ENCODE measurements around the gene GOLT1A.

The GOLT1A gene

DNA sequence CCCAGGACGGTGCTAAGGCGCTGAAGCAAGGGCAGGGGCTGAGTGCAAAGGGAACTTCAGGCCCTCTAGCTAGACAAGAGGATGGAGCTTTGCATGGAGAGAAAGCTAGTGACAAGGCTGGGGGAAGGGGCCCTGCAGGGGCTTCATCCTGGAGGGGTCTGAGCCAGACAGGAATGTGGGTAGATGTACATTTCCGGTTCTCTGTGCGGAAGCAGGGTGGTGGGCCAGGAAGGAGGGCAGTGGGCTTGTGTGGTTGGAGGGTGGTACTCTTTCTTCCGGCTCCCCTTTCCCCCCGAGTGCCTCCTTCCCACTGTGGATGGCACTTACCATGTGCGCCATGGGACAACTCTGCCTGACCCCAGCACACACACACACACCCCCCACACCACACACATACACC lies 19.0 kb downstream of the GOLT1A start:
- peak in 2 of 3 donors; percentile 28 to 46 for DNase-seq
- no peak overlapping the region for H3K27ac ChIP-seq (ENCODE audit: insufficient read depth in 1 of 2, low read depth in 1 of 2, low read length in 2 of 2, poor library complexity in 1 of 2, severe bottlenecking in 2 of 2)
- H3K27me3 ChIP-seq (replicated peaks in 2 of 5; ENCODE audit: control insufficient read depth in 4 of 5, insufficient read depth in 5 of 5, low read length in 4 of 5): no peaks in the 10 kb centered on the region
- H3K4me1 ChIP-seq (ENCODE audit: control extremely low read depth in 1 of 4, control insufficient read depth in 4 of 4, insufficient read depth in 4 of 4, low read length in 3 of 4): peaks cover 5 to 35% (median 22%) of the 10 kb centered on the region in 4 experiments
- H3K4me3 ChIP-seq (ENCODE audit: control insufficient read depth in 1 of 7, extremely low read depth in 1 of 7, insufficient read depth in 4 of 7, low read depth in 2 of 7, low read length in 6 of 7): no peak overlapping the region
- 13% methylated on average over 2 of the region's 7 CpGs for WGBS (ENCODE audit: insufficient coverage)
- POLR2A ChIA-PET: interaction anchor here (0.7 kb wide), 1 partner anchor 33 kb away, joined by 5 read pairs; no protein-coding TSS in a partner anchor
- H3K36me3 ChIP-seq (ENCODE audit: control insufficient read depth in 4 of 4, insufficient read depth in 4 of 4, low read length in 3 of 4): no peaks in the 10 kb centered on the region
- CTCF ChIA-PET: interaction anchor here (0.8 to 11.4 kb wide), 6 partner anchors 12 to 168 kb away, joined by 3 to 180 read pairs (median 4); partner anchors contain the start of genes GOLT1A and REN
- H3K9me3 ChIP-seq (ENCODE audit: control extremely low read depth in 1 of 5, control insufficient read depth in 4 of 5, insufficient read depth in 2 of 5, low read depth in 1 of 5, low read length in 4 of 5): no peaks in the 10 kb centered on the region

DNA sequence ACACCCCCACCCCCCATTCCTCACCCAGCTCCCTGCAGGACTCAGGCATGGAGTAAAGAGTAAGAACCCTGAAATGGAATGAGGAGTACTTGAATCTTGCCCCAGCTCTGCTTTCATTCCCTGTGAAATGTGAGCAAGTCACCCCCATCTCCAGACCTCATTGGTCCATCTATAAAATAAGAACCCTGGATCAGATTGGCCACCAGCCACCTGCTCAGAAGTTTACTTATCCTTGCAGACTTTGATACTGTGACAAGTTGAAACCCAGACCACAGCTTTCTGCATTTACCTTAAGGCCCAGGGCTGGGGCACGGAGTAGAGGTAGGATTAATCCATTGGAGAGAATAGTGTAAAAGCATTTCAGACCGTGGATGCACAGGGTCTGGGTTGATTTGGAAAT lies 19.7 kb downstream of the GOLT1A start:
- Histone ChIP-seq H3K27ac (ENCODE audit: insufficient read depth in 1 of 2, low read depth in 1 of 2, low read length in 2 of 2, poor library complexity in 1 of 2, severe bottlenecking in 2 of 2) (no peak overlapping the region), H3K4me1 (ENCODE audit: control extremely low read depth in 1 of 4, control insufficient read depth in 4 of 4, insufficient read depth in 4 of 4, low read length in 3 of 4) (peaks cover 6 to 42% (median 28%) of the 10 kb centered on the region in 4 experiments), H3K9me3 (ENCODE audit: control extremely low read depth in 1 of 5, control insufficient read depth in 4 of 5, insufficient read depth in 2 of 5, low read depth in 1 of 5, low read length in 4 of 5) (no peaks in the 10 kb centered on the region), H3K4me3 (ENCODE audit: control insufficient read depth in 1 of 7, extremely low read depth in 1 of 7, insufficient read depth in 4 of 7, low read depth in 2 of 7, low read length in 6 of 7) (no peak overlapping the region), H3K36me3 (ENCODE audit: control insufficient read depth in 4 of 4, insufficient read depth in 4 of 4, low read length in 3 of 4) (no peaks in the 10 kb centered on the region), H3K27me3 (replicated peaks in 2 of 5; ENCODE audit: control insufficient read depth in 4 of 5, insufficient read depth in 5 of 5, low read length in 4 of 5) (no peaks in the 10 kb centered on the region)
- ChIA-PET CTCF (interaction anchor here (1.0 to 11.4 kb wide), 5 partner anchors 12 to 168 kb away, joined by 3 to 180 read pairs (median 4); partner anchors contain the start of gene REN), POLR2A (no interaction called here)
- no CpG with 5 or more reads among the region's 2 CpGs for WGBS (ENCODE audit: insufficient coverage)
- DNase-seq: no peak

DNA sequence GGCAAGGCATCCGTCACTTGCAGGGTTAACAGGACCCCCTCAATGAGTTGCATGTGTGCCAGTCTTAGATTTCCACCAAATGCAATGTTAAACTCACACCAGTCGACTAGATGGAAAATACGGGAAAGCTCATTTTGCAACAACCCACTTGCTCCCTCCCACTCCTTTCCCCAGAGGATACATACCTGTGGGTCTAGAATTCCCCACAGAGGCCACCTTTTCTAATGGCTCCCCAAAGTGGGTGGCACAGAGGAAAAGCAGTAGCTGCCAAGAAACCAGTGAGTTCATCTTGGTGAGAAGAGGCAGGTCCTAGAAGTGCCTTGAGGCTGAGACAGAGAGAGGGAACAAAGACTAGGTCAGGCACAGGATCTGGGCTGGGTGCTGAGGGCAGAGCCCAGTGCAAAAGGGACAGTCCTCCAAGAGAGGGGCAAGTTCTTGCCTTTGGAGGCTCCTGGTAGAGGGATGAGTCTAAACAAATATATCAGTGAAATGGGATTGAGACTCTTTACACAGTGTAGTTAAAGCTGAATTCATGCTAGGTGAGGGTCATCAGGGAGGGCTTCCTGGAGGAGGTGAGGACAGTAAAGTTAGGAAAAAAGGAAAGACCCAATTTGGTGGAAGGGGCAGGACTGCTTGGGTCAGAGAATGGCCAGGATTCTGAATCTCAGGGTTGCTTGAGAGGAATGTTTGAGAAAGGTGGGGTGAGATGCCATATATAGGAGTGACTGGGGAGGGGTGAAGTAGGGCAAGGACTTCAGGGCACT lies 21.0 kb downstream of the GOLT1A start:
- Histone ChIP-seq H3K4me1 (ENCODE audit: control extremely low read depth in 1 of 4, control insufficient read depth in 4 of 4, insufficient read depth in 4 of 4, low read length in 3 of 4) (peaks cover 6 to 50% (median 32%) of the 10 kb centered on the region in 4 experiments), H3K36me3 (ENCODE audit: control insufficient read depth in 4 of 4, insufficient read depth in 4 of 4, low read length in 3 of 4) (no peaks in the 10 kb centered on the region), H3K27me3 (replicated peaks in 2 of 5; ENCODE audit: control insufficient read depth in 4 of 5, insufficient read depth in 5 of 5, low read length in 4 of 5) (no peaks in the 10 kb centered on the region), H3K9me3 (ENCODE audit: control extremely low read depth in 1 of 5, control insufficient read depth in 4 of 5, insufficient read depth in 2 of 5, low read depth in 1 of 5, low read length in 4 of 5) (no peaks in the 10 kb centered on the region), H3K4me3 (ENCODE audit: control insufficient read depth in 1 of 7, extremely low read depth in 1 of 7, insufficient read depth in 4 of 7, low read depth in 2 of 7, low read length in 6 of 7) (no peak overlapping the region), H3K27ac (ENCODE audit: insufficient read depth in 1 of 2, low read depth in 1 of 2, low read length in 2 of 2, poor library complexity in 1 of 2, severe bottlenecking in 2 of 2) (no peak overlapping the region)
- 100% methylated on average over 2 of the region's 3 CpGs for WGBS (ENCODE audit: insufficient coverage)
- ChIA-PET CTCF (interaction anchor here (1.0 to 11.4 kb wide), 4 partner anchors 13 to 28 kb away, joined by 3 to 180 read pairs (median 24); partner anchors contain the start of genes GOLT1A and REN), POLR2A (no interaction called here)
- no peak for DNase-seq

DNA sequence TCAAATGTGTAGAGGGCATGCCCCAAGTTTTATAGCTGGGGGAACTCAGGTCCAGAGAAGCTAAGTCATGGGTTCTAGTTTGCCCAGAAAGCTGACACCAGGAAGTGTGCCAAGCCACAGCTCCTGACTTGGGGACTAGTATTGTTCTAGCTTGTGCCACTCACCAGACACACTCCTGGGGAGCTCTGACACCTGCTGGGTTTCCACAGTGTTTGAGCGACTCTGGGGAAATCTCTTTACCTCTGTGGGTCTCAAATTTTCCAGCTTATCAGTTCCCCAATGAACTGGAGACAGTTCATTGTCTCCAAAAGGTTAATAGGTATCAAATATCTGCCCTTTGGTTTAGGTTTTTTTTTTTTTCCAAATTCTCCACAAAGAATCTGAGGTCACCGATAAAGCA lies 21.7 kb downstream of the GOLT1A start:
- Histone ChIP-seq H3K4me1 (ENCODE audit: control extremely low read depth in 1 of 4, control insufficient read depth in 4 of 4, insufficient read depth in 4 of 4, low read length in 3 of 4) (peaks cover 6 to 50% (median 32%) of the 10 kb centered on the region in 4 experiments), H3K36me3 (ENCODE audit: control insufficient read depth in 4 of 4, insufficient read depth in 4 of 4, low read length in 3 of 4) (no peaks in the 10 kb centered on the region), H3K4me3 (ENCODE audit: control insufficient read depth in 1 of 7, extremely low read depth in 1 of 7, insufficient read depth in 4 of 7, low read depth in 2 of 7, low read length in 6 of 7) (no peak overlapping the region), H3K27ac (ENCODE audit: insufficient read depth in 1 of 2, low read depth in 1 of 2, low read length in 2 of 2, poor library complexity in 1 of 2, severe bottlenecking in 2 of 2) (no peak overlapping the region), H3K27me3 (replicated peaks in 2 of 5; ENCODE audit: control insufficient read depth in 4 of 5, insufficient read depth in 5 of 5, low read length in 4 of 5) (no peaks in the 10 kb centered on the region), H3K9me3 (ENCODE audit: control extremely low read depth in 1 of 5, control insufficient read depth in 4 of 5, insufficient read depth in 2 of 5, low read depth in 1 of 5, low read length in 4 of 5) (no peaks in the 10 kb centered on the region)
- DNase-seq: no peak
- WGBS (ENCODE audit: insufficient coverage): 93% methylated on average over 2 of the region's 2 CpGs
- CTCF ChIA-PET: interaction anchor here (1.0 to 11.4 kb wide), 5 partner anchors 13 to 27 kb away, joined by 3 to 180 read pairs (median 4); partner anchors contain the start of genes GOLT1A and REN
- POLR2A ChIA-PET: no interaction called here

DNA sequence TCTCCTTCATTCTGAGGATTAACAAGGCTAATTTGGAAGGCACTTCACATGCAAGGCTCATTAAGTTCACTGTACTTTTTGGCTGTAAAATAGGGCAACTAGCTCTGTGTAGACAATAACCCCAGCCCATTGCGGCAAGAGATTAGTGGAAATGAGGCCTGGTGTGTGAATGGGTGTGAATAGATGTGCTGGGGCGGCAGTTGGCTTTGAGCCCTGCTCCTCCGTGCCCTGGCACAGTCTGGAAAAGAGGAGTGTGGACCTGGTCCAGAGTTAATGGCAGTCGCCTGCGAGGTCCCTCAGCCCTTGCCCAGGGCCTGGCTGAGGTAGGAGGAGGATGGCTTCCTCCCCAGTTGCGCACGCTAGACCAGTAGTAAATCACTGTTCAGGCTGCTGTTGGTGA lies 22.3 kb downstream of the GOLT1A start:
- no peaks in the 10 kb centered on the region for H3K9me3 ChIP-seq (ENCODE audit: control extremely low read depth in 1 of 5, control insufficient read depth in 4 of 5, insufficient read depth in 2 of 5, low read depth in 1 of 5, low read length in 4 of 5)
- ChIA-PET POLR2A (no interaction called here), CTCF (interaction anchor here (1.0 to 11.4 kb wide), 7 partner anchors 12 to 687 kb away, joined by 3 to 180 read pairs (median 4); partner anchors contain the start of gene REN)
- no peak overlapping the region for H3K4me3 ChIP-seq (ENCODE audit: control insufficient read depth in 1 of 7, extremely low read depth in 1 of 7, insufficient read depth in 4 of 7, low read depth in 2 of 7, low read length in 6 of 7)
- 97% methylated on average over 5 of the region's 7 CpGs for WGBS (ENCODE audit: insufficient coverage)
- DNase-seq: no peak
- no peaks in the 10 kb centered on the region for H3K36me3 ChIP-seq (ENCODE audit: control insufficient read depth in 4 of 4, insufficient read depth in 4 of 4, low read length in 3 of 4)
- no peak overlapping the region for H3K27ac ChIP-seq (ENCODE audit: insufficient read depth in 1 of 2, low read depth in 1 of 2, low read length in 2 of 2, poor library complexity in 1 of 2, severe bottlenecking in 2 of 2)
- H3K27me3 ChIP-seq (replicated peaks in 2 of 5; ENCODE audit: control insufficient read depth in 4 of 5, insufficient read depth in 5 of 5, low read length in 4 of 5): no peaks in the 10 kb centered on the region
- peaks cover 6 to 50% (median 32%) of the 10 kb centered on the region in 4 experiments for H3K4me1 ChIP-seq (ENCODE audit: control extremely low read depth in 1 of 4, control insufficient read depth in 4 of 4, insufficient read depth in 4 of 4, low read length in 3 of 4)

DNA sequence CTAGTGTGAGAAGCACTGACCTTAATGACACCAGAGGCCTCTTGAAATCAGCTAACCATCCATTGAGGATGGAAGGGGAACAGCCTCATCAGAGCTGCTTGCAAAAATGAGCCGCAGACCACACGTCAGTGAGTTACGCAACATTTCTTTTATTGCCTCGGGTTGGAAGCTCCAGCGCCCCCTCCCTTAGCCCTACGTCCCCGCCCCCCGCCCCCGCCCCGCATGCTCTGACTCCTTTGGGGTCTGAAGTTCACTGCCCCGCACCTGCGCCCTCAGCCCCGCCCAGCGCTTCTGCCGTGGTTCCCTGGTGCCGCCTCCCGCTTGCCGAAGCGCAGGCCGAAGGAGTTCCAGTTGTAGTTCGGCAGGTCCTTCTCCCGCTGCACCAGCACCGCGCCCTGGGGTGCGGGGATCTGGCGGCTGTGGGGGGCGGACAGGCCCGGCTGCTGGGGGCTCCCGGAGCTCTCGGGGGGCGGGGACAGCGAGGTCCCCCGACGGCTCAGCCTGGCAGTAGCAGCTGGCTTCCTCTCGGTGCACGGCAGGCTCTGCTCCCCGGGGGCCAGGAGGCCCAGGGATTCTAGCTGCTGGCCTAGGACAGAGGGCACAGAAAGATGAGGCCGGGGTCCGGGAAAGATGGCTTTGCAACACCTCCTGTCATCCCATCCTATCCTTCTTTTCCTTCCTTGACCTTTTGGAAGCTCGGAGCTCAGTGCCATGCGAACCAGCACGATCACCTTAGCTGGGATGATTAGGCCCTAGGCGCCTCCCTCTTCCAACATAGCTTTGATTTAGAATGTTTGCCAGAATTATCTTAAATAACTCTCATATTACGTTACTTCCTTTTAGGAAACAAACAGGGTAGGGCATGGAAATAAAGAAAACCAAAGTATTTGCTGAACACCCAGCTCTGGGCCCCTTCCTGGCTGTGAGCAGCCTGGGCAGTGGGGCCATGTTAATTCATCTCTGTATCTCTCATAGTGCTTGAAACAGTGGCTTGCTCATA lies 23.3 kb downstream of the GOLT1A start:
- Histone ChIP-seq H3K27ac (ENCODE audit: insufficient read depth in 1 of 2, low read depth in 1 of 2, low read length in 2 of 2, poor library complexity in 1 of 2, severe bottlenecking in 2 of 2) (no peak overlapping the region), H3K9me3 (ENCODE audit: control extremely low read depth in 1 of 5, control insufficient read depth in 4 of 5, insufficient read depth in 2 of 5, low read depth in 1 of 5, low read length in 4 of 5) (no peaks in the 10 kb centered on the region), H3K36me3 (ENCODE audit: control insufficient read depth in 4 of 4, insufficient read depth in 4 of 4, low read length in 3 of 4) (no peaks in the 10 kb centered on the region), H3K4me1 (ENCODE audit: control extremely low read depth in 1 of 4, control insufficient read depth in 4 of 4, insufficient read depth in 4 of 4, low read length in 3 of 4) (peaks cover 6 to 50% (median 32%) of the 10 kb centered on the region in 4 experiments), H3K4me3 (ENCODE audit: control insufficient read depth in 1 of 7, extremely low read depth in 1 of 7, insufficient read depth in 4 of 7, low read depth in 2 of 7, low read length in 6 of 7) (peak overlapping the region in 6 of 7 experiments; percentile 4 to 68 (median 32)), H3K27me3 (replicated peaks in 2 of 5; ENCODE audit: control insufficient read depth in 4 of 5, insufficient read depth in 5 of 5, low read length in 4 of 5) (no peaks in the 10 kb centered on the region)
- POLR2A ChIA-PET: interaction anchor here (0.6 kb wide), 1 partner anchor 561 kb away, joined by 5 read pairs; no protein-coding TSS in a partner anchor
- CTCF ChIA-PET: interaction anchor here (0.5 to 11.4 kb wide), 14 partner anchors 8 to 1309 kb away, joined by 3 to 180 read pairs (median 4); partner anchors contain the start of gene REN
- 4% methylated on average over 24 of the region's 44 CpGs for WGBS (ENCODE audit: insufficient coverage)
- DNase-seq: peak; percentile 89 to 96 (median 92)

Data from common myeloid progenitor, CD34-positive (primary cell).